Aorta (tissue), 5 donors: ENCODE measurements around the gene FZD4. TPM values are rescaled to one million over a fixed set of nuclear protein-coding genes. Genes with fewer than 3 reads are reported as not detected.
"Not testable (repeated sequence)": the region's sequence is repeated elsewhere in the genome, so short reads cannot be mapped to it uniquely, and the experiment has no call there.

Experiments
- ATAC-seq: fragments of 200-7000 bp; cut with Tn5 transposase; one replicate; pipeline ENCODE4 v1.9.1; 2022; ENCODE audit warnings: moderate library complexity; ENCODE audit not compliant: low FRiP score
- DNase-seq, 2 donors: peaks; one replicate each; pipeline ENCODE4 v3.0.0-alpha.2; 2020
- H3K27ac ChIP-seq, 2 donors: one replicate each; pipeline ENCODE4 v1.5.1; 2013; ENCODE audit warnings: low read length in 2 of 2, mild to moderate bottlenecking in 2 of 2, moderate library complexity in 2 of 2, control low read depth in 1 of 2, inconsistent platforms in 1 of 2, low read depth in 1 of 2
- H3K27me3 ChIP-seq, 2 donors: one replicate each; pipeline ENCODE4 v1.6.1; 2013; ENCODE audit warnings: control low read depth in 1 of 2, low read length in 1 of 2, mild to moderate bottlenecking in 1 of 2, moderate library complexity in 1 of 2; ENCODE audit not compliant: insufficient read depth in 2 of 2, control insufficient read depth in 1 of 2
- H3K36me3 ChIP-seq, 2 donors: one replicate each; pipeline ENCODE4 v1.6.1; 2013; ENCODE audit warnings: control low read depth in 1 of 2, low read length in 1 of 2, mild to moderate bottlenecking in 1 of 2; ENCODE audit not compliant: insufficient read depth in 2 of 2, control insufficient read depth in 1 of 2
- H3K4me1 ChIP-seq, 2 donors: one replicate each; pipeline ENCODE4 v1.6.1; 2013; ENCODE audit warnings: low read length in 2 of 2, control low read depth in 1 of 2, mild to moderate bottlenecking in 1 of 2, moderate library complexity in 1 of 2; ENCODE audit not compliant: insufficient read depth in 2 of 2, control insufficient read depth in 1 of 2
- H3K4me3 ChIP-seq, 2 donors: one replicate each; pipeline ENCODE4 v1.5.1; 2013; ENCODE audit warnings: low read length in 2 of 2, control low read depth in 1 of 2, mild to moderate bottlenecking in 1 of 2
- H3K9me3 ChIP-seq: one replicate; pipeline ENCODE4 v1.6.1; 2013; ENCODE audit warnings: mild to moderate bottlenecking, low read length; ENCODE audit not compliant: control insufficient read depth
- WGBS, 2 donors: extraction: QIAGEN DNeasy Blood & Tissue Kit; methylation state at CpG; one replicate each; pipeline ENCODE4 v1.1.7; 2013; 5-methylcytosine and 5-hydroxymethylcytosine counted together
- intact Hi-C, 2 donors: fragments of 100-400 bp; cut with DNase I; formaldehyde crosslinking; loops; one replicate each; pipeline versions ENCODE4 v1.14.2 to v1.15.0; 2022
- polyA plus RNA-seq, 2 donors: library from polyadenylated mRNA; stranded (reverse); fragments of 200-250 nt; gene quantifications; one replicate each; pipeline ENCODE4 v1.2.3, GENCODE V29; 2013
- total RNA-seq, 2 donors: library from RNA; stranded (reverse); fragmentation: NEBNext Ultra II Directional; extraction: Animal tissue kit (Norgen Biotek cat#: 25700); gene quantifications; one replicate each; pipeline ENCODE4 v1.2.1, GENCODE V29; 2021
- donor health status: healthy with polysubstance abuse.
- donor health status: Bipolar disorder and iron deficiency.
- donor health status: DM: no; HTN: no; CAD: no.
- donor health status: DM: no; HTN: no; CAD: no.
- donor health status: DM: yes; HTN: yes; CAD: no.

FZD4 gene
- total and polyA plus RNA-seq, 4 donors, result 4.0 to 91.2 (median 46.4) TPM

DNA sequence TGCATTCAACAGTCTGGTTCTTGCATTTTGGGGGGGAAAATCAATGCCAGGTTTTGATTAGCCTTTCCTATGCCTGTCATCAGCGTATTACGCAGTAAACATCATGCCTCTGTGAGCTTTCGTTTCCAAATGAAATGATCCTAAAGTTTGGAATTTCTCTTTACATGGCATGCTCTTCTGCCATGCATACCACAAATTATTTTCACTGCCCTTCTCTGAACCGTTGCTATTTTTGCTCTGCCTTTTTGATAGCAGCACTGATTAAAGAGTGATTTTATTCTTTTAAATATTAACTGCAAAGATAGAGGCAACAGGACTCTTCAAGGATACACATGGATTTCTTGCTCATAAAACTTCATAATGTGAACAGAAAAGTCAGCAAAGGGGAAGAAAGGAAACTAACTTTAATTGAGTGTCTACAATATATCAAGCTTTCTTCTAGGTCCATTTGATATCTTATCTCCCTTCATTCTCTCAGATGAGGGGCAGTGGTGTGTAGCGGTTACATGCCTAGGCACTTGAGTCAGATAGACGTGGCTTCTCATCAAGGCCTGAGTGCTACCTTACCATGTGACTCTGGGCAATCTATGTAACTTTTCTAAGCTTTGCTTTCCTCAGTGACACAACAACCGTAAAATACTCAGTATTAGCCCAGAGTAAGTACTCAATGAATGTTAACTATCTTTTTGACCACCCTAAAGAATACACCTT lies 25.0 kb upstream of the FZD4 start:
- Histone ChIP-seq H3K27me3 (no peaks in the 10 kb centered on the region), H3K9me3 (no peaks in the 10 kb centered on the region), H3K4me1 (peaks cover 1 to 4% of the 10 kb centered on the region in 2 donors), H3K36me3 (no peaks in the 10 kb centered on the region), H3K27ac (no peak overlapping the region), H3K4me3 (no peak overlapping the region)
- WGBS, 2 donors, result 56 to 61% methylated on average over 7 of the region's 7 CpGs
- ATAC-seq (no peak), DNase-seq (no peak)
- intact Hi-C loops, result no loop called here

DNA sequence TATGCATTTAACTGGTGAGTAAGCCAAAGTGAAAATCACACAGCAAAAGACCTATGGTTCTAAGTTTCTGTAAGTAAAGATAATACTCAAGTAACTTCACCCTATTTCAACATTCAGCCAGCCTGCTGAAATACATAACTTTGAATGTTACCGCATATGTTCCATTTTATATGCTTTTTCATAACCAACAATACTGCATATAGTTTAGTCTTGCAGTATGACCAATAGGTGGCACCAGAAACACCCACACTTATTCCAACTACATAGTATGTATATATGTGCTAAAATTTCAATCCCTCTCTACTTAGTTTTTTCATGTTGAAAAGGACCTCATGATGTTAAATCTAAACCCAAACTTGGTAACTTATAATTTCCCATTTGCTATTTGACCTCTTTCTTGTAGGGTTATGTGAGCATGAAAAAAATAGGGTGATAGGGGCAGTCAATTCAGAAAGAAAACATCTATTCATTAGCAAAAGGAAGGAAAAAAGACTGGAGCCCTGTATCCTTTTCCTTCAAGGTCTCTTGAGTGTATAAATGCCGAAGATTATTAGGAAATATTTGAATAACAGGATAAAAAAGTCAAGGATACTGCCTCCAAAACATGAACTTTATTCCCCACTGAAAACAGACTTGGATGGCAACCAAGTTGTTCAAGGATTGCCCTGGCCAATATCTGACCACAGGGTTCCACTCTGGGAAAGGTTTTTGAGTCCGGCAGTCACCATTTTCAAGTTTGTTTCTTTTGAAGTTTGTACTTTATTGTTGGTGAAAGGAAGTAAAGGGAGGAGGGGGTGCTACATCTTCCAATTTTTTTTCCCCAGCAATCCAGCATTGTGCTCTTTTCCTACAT lies 23.8 kb upstream of the FZD4 start:
- Histone ChIP-seq H3K36me3 (no peaks in the 10 kb centered on the region), H3K4me1 (peaks cover 0 to 4% of the 10 kb centered on the region in 2 donors), H3K27me3 (no peaks in the 10 kb centered on the region), H3K4me3 (no peak overlapping the region), H3K9me3 (no peaks in the 10 kb centered on the region), H3K27ac (no peak overlapping the region)
- ATAC-seq (peak; percentile 26), DNase-seq (no peak)
- intact Hi-C loops, result no loop called here
- WGBS, 2 donors, result 76 to 78% methylated on average over 3 of the region's 3 CpGs

DNA sequence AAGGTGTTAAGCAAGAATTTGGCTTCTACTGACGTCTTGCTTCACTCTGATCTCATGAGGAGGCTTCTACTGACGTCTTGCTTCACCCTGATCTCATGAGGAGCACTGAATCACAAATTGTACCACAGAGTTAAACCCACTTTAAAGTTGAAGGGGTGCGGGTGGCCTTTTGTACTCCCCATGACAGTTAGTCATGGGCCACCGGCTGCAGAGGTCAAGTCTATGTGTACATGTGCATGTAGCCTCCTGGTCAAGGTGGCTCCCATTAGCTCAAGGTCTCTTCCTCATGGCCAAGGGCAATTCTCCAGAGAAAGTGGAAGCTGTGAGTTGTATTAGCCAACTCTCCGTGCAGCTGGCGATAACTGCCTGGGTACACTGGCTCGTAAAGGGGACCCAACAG lies 23.1 kb upstream of the FZD4 start:
- WGBS, 2 donors, result 93 to 96% methylated on average over 7 of the region's 7 CpGs
- ATAC-seq (peak; percentile 47), DNase-seq (no peak)
- peaks cover 2% of the 10 kb centered on the region for H3K9me3 ChIP-seq
- no peak overlapping the region for H3K27ac ChIP-seq
- no peaks in the 10 kb centered on the region for H3K36me3 ChIP-seq
- H3K4me3 ChIP-seq, result no peak overlapping the region
- no peaks in the 10 kb centered on the region for H3K27me3 ChIP-seq
- peaks cover 0 to 4% of the 10 kb centered on the region in 2 donors for H3K4me1 ChIP-seq
- intact Hi-C loops, result no loop called here

DNA sequence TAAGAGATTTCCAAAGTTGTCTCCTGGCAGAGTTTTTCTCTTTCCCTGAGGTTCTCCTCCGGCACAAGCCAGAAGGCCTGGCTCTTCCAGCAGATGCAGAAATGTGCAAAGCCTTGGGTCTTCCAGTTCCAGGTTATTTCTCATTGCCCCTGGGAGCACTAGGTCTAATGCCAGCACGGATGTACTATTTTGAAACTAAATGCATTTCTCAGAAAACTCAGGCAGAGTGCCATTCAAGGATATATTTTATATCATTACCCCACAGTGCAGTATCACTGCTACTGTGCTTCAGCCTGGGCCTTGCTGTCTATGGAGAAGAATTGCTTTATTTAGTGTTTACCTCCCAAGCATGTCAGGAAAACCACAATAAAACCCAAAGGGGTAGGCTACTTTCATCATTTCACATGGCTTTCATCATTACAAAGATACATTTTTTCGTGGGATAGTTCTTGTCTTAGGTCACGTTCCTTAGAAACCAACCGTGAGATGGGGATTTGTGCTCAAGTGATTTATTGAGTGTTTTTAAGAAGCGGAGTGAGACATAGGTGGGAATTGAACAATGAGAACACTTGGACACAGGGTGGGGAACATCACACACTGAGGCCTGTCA lies 22.4 kb upstream of the FZD4 start:
- no peaks in the 10 kb centered on the region for H3K36me3 ChIP-seq
- H3K27me3 ChIP-seq, result no peaks in the 10 kb centered on the region
- DNase-seq (no peak), ATAC-seq (peak; percentile 78)
- H3K4me1 ChIP-seq, result peaks cover 0 to 4% of the 10 kb centered on the region in 2 donors
- H3K27ac ChIP-seq, result peak overlapping the region in 1 of 2 donors; percentile 5
- no peak overlapping the region for H3K4me3 ChIP-seq
- H3K9me3 ChIP-seq, result peaks cover 2% of the 10 kb centered on the region
- 65 to 66% methylated on average over 6 of the region's 6 CpGs for WGBS, 2 donors
- intact Hi-C loops, result loop anchor here in 1 of 2 donors (2.0 kb wide), 1 partner anchor 21 kb away; no protein-coding TSS in a partner anchor

DNA sequence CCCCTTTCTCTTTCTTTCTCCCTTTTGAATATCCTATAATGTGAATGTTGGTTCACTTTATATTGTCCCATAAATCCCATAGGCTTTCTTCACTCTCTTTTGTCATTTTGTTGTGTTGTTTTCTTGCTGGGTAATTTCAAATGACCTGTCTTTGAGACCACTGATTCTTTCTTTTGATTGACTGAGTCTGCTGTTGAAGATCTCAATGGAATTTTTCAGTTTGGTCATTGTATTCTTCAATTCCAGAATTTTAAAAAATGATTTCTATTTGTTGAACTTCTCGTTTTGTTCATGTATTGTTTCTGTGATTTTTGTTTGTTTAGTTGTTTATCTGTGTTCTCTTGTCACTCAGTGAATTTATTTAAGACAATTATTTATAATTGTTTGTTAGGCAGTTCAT lies 17.5 kb upstream of the FZD4 start:
- DNase-seq (no peak), ATAC-seq (no peak)
- Histone ChIP-seq H3K36me3 (no peaks in the 10 kb centered on the region), H3K9me3 (peaks cover 2% of the 10 kb centered on the region), H3K4me1 (peaks cover 0 to 4% of the 10 kb centered on the region in 2 donors), H3K27me3 (no peaks in the 10 kb centered on the region), H3K27ac (no peak overlapping the region), H3K4me3 (no peak overlapping the region)
- intact Hi-C loops, result no loop called here
- 85 to 94% methylated on average over 1 of the region's 1 CpG for WGBS, 2 donors

DNA sequence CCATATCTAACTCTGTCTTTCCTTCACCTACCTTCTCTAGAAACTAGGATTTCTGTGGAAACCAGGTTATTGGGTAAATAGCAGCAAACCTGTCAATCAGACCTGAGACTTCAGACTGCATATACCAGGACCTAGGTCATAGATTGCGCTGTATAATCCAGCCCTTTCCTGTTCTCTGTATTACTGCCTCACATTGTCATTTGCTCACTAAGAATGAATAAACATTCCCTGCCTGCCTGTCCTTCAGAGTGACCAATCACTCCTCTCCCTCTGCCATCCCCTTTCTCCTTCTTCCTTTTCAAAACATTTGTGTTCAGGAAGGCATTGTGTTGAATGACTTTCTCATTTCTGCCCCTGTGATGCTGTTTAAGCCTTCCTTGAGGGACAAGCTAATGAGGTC lies 14.1 kb upstream of the FZD4 start:
- H3K4me3 ChIP-seq, result no peak overlapping the region
- H3K27me3 ChIP-seq, result no peaks in the 10 kb centered on the region
- H3K9me3 ChIP-seq, result peaks cover 2% of the 10 kb centered on the region
- no peak for ATAC-seq
- no peaks in the 10 kb centered on the region for H3K4me1 ChIP-seq
- intact Hi-C loops, result no loop called here
- WGBS, 2 donors, result 88 to 99% methylated on average over 1 of the region's 1 CpG
- no peak overlapping the region for H3K27ac ChIP-seq
- DNase-seq, result no peak
- no peaks in the 10 kb centered on the region for H3K36me3 ChIP-seq

DNA sequence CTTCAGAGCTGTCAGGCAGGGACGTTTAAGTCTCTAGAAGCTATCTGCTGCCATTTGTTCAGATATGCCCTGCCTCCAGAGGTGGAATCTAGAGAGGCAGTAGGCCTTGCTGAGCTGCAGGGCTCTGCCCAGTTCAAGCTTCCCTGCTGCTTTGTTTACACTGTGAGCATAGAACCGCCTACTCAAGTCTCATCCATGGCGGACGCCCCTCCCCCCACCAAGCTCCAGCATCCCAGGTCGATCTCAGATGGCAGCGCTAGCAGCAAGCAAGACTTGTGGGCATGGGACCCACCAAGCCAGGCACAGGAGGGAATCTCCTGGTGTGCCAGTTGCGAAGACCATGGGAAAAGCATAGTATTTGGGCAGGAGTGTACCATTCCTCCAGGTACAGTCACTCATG lies 12.4 kb upstream of the FZD4 start:
- WGBS, 2 donors, result 88 to 91% methylated on average over 7 of the region's 7 CpGs

DNA sequence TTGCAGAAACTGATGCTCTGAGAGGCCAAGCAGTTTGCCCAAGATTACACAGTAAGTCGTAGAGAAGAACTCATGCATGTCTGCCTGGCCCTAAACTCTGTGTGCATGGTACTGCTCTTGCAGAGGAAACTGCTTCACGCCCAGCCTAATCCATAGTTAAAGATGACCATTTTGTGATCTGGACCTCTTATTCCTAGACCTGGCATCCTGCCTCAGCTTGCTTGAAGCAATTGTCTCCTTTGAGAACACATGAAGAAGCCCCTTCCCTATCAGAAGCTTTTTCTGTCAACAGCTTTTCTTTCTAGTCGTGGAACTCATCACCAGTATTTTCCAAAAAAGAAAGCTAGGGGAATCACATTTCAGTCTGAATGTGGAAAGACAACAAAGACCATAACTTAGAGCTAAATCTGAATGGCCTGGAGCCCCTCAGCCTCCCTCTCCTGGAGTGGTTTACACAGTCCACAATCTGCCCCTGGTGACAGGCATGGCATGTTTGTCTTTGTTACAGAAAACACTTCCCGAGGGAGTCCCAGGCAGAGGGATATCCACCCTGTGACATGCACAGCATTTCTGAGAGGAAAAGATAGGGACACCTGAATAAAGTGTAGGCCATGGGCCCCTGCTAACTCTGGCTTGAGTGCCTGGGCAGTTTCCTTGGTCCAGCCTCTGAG lies 2.9 kb upstream of the FZD4 start:
- no peak for ATAC-seq
- DNase-seq, result no peak
- H3K4me3 ChIP-seq, result no peak overlapping the region
- intact Hi-C loops, result loop anchor here (2.0 to 5.0 kb wide), 3 partner anchors 19 to 79 kb away; partner anchors contain the start of gene TMEM135 (in 1 of the 2)
- H3K27me3 ChIP-seq, result no peaks in the 10 kb centered on the region
- no peaks in the 10 kb centered on the region for H3K9me3 ChIP-seq
- H3K27ac ChIP-seq, result no peak overlapping the region
- 52 to 59% methylated on average over 4 of the region's 4 CpGs for WGBS, 2 donors
- no peaks in the 10 kb centered on the region for H3K36me3 ChIP-seq
- H3K4me1 ChIP-seq, result no peaks in the 10 kb centered on the region

More for the DNA sequence above, 12.4 kb upstream of the FZD4 start:
- H3K27ac ChIP-seq, H3K4me3 ChIP-seq, H3K9me3 ChIP-seq, ATAC-seq, H3K36me3 ChIP-seq, intact Hi-C loops, DNase-seq, H3K27me3 ChIP-seq, H3K4me1 ChIP-seq: not testable (repeated sequence)
